ENCODE results near the gene POLR1A.
A peak's percentile ranks its signal among the peaks of the same experiment; 100 is the strongest.

The POLR1A gene

GRCh38 chr2:86105252-86105968 lies at the start of gene POLR1A:
POLR1A (minus strand) TSS chr2:86105886; CDS start chr2:86105776, 110 bp downstream.
- DNase-seq (ENCODE audit: low read depth) = peak; percentile 94

- DNase-seq (ENCODE audit: low read depth) = no peak
Observed at GRCh38 chr2:86150502-86150901, 44.8 kb upstream of the POLR1A start.

GRCh38 chr2:86147793-86148192 lies 42.1 kb upstream of the POLR1A start:
- DNase-seq (ENCODE audit: low read depth) = no peak

GRCh38 chr2:86143926-86144685 lies 38.4 kb upstream of the POLR1A start:
- DNase-seq (ENCODE audit: low read depth) = no peak

GRCh38 chr2:86143307-86143706 lies 37.6 kb upstream of the POLR1A start:
- DNase-seq (ENCODE audit: low read depth) = peak; percentile 24

- DNase-seq (ENCODE audit: low read depth) = no peak
Observed at GRCh38 chr2:86142436-86143257, 37.0 kb upstream of the POLR1A start.

- peak; percentile 9 for DNase-seq (ENCODE audit: low read depth)
Observed at GRCh38 chr2:86140969-86141392, 35.3 kb upstream of the POLR1A start.

- no peak for DNase-seq (ENCODE audit: low read depth)
Observed at GRCh38 chr2:86139981-86140380, 34.3 kb upstream of the POLR1A start.

- DNase-seq (ENCODE audit: low read depth) = no peak
Observed at GRCh38 chr2:86138736-86139625, 33.3 kb upstream of the POLR1A start.

GRCh38 chr2:86136141-86136540 lies 30.5 kb upstream of the POLR1A start:
- DNase-seq (ENCODE audit: low read depth) = no peak

- no peak for DNase-seq (ENCODE audit: low read depth)
Observed at GRCh38 chr2:86135653-86136052, 30.0 kb upstream of the POLR1A start.

- no peak for DNase-seq (ENCODE audit: low read depth)
Observed at GRCh38 chr2:86134709-86135108, 29.0 kb upstream of the POLR1A start.

- DNase-seq (ENCODE audit: low read depth) = no peak
Observed at GRCh38 chr2:86124683-86125082, 19.0 kb upstream of the POLR1A start.

- no peak for DNase-seq (ENCODE audit: low read depth)
Observed at GRCh38 chr2:86123328-86123925, 17.7 kb upstream of the POLR1A start.

- no peak for DNase-seq (ENCODE audit: low read depth)
Observed at GRCh38 chr2:86118130-86118529, 12.4 kb upstream of the POLR1A start.

GRCh38 chr2:86107031-86107430 lies 1.3 kb upstream of the POLR1A start:
- DNase-seq (ENCODE audit: low read depth) = no peak

GRCh38 chr2:86105969-86106945 lies 571 bp upstream of the POLR1A start, which contains the start of gene PTCD3:
PTCD3 (plus strand) TSS chr2:86106235; CDS start chr2:86106248, 13 bp downstream.
- DNase-seq (ENCODE audit: low read depth) = peak; percentile 96

- no peak for DNase-seq (ENCODE audit: low read depth)
Observed at GRCh38 chr2:86102157-86102556, 3.5 kb downstream of the POLR1A start.

GRCh38 chr2:86097913-86098312 lies 7.8 kb downstream of the POLR1A start:
- no peak for DNase-seq (ENCODE audit: low read depth)

All from fibroblast of gingiva (primary cell).